Effector memory CD4-positive, alpha-beta T cell (primary cell): Measurements from ENCODE around the gene USP15.

Source experiments
- DNase-seq, 3 donors: peaks; one replicate each; pipeline ENCODE4 v3.0.0-alpha.2; 2020
- H3K27ac ChIP-seq: 2 replicates; pipeline ENCODE4 v1.7.0; 2013; ENCODE audit warnings: mild to moderate bottlenecking, low read length, moderate library complexity; ENCODE audit not compliant: insufficient read depth, poor library complexity, severe bottlenecking
- H3K27me3 ChIP-seq: replicated peaks from 2 replicates; pipeline ENCODE4 v1.7.0; 2013; ENCODE audit warnings: mild to moderate bottlenecking, low read length; ENCODE audit not compliant: insufficient read depth, control insufficient read depth, poor library complexity, severe bottlenecking
- H3K36me3 ChIP-seq: 2 replicates; pipeline ENCODE4 v1.7.0; 2013; ENCODE audit warnings: mild to moderate bottlenecking, low read length, moderate library complexity; ENCODE audit not compliant: control insufficient read depth, insufficient read depth
- H3K4me1 ChIP-seq: 2 replicates; pipeline ENCODE4 v1.7.0; 2013; ENCODE audit warnings: low read length, mild to moderate bottlenecking; ENCODE audit not compliant: control insufficient read depth, insufficient read depth, poor library complexity, severe bottlenecking
- H3K4me3 ChIP-seq: 2 replicates; pipeline ENCODE4 v1.7.0; 2013; ENCODE audit warnings: low read length, low read depth, mild to moderate bottlenecking; ENCODE audit not compliant: insufficient read depth, poor library complexity, severe bottlenecking
- H3K9me3 ChIP-seq: 2 replicates; pipeline ENCODE4 v1.7.0; 2013; ENCODE audit warnings: mild to moderate bottlenecking, low read length, moderate library complexity; ENCODE audit not compliant: control insufficient read depth
- total RNA-seq, 3 donors: gene quantifications; one replicate each; lab custom pipeline; 2026; lab: John Stamatoyannopoulos, UW

The USP15 gene
- 199 to 227 (median 218) reads per million in 3 donors for total RNA-seq

GRCh38 chr12:62259993-62260732, at the start of gene USP15:
USP15 (plus strand) TSS chr12:62260404; CDS start chr12:62260415, 11 bp downstream.
- no peaks in the 10 kb centered on the region for H3K9me3 ChIP-seq
- no peaks in the 10 kb centered on the region for H3K27me3 ChIP-seq
- H3K4me1 ChIP-seq, result peaks cover 4% of the 10 kb centered on the region
- H3K27ac ChIP-seq, result peak within 1 kb of the TSS; percentile 98
- peak within 1 kb of the TSS; percentile 95 for H3K4me3 ChIP-seq
- peaks cover 4% of the 10 kb centered on the region for H3K36me3 ChIP-seq
- DNase-seq, result peak; percentile 92 to 93 (median 92)

- Histone ChIP-seq H3K27me3 (no peaks in the 10 kb centered on the region), H3K27ac (no peak overlapping the region), H3K9me3 (no peaks in the 10 kb centered on the region), H3K36me3 (no peaks in the 10 kb centered on the region), H3K4me3 (no peak overlapping the region), H3K4me1 (no peaks in the 10 kb centered on the region)
- DNase-seq, result no peak
Observed at GRCh38 chr12:62210422-62210821, 49.8 kb upstream of the USP15 start.

DNA sequence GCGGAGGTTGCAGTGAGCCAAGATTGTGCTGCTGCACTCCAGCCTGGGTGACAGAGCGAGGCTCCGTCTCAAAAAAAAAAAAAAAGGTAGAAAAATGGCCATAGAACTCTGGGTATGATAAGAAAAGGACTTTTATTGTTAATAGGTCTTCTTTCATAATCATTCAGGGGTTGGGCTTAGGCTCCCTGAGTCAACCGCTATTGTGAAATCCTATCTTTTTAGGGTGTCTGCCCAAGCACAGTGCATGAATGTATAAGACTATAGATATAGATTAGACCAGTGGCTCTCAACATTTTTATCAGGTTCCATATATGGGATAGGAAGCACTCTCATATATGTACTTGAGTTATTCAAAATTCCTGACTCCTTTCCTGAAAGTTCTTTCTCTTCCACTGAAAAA, 48.7 kb upstream of the USP15 start:
- H3K27me3 ChIP-seq, result no peaks in the 10 kb centered on the region
- no peaks in the 10 kb centered on the region for H3K9me3 ChIP-seq
- no peak overlapping the region for H3K27ac ChIP-seq
- no peak overlapping the region for H3K4me3 ChIP-seq
- no peaks in the 10 kb centered on the region for H3K4me1 ChIP-seq
- no peaks in the 10 kb centered on the region for H3K36me3 ChIP-seq
- no peak for DNase-seq

GRCh38 chr12:62214846-62215245, 45.4 kb upstream of the USP15 start:
- no peak for DNase-seq
- H3K36me3 ChIP-seq, result no peaks in the 10 kb centered on the region
- no peak overlapping the region for H3K27ac ChIP-seq
- no peaks in the 10 kb centered on the region for H3K9me3 ChIP-seq
- H3K27me3 ChIP-seq, result no peaks in the 10 kb centered on the region
- H3K4me1 ChIP-seq, result no peaks in the 10 kb centered on the region
- no peak overlapping the region for H3K4me3 ChIP-seq

DNA sequence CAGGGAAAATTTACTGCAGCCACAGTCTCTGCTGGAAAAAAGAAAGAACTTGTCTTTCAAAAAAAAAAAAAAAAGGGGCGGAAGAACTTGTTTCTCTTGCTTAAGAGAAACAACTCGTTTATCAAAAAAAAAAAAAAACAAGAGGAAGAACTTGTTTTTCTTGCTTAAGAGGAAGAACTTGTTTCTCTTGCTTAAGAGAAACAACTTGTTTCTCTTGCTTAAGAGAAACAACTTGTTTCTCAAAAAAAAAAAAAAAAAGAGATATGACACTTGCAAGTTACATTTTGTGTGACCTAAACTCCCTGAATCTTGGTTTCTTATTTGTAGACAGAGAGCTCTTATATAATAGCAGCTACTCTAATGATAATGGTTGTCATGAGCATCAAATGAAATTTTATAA, 44.7 kb upstream of the USP15 start:
- H3K27ac ChIP-seq, result no peak overlapping the region
- no peaks in the 10 kb centered on the region for H3K36me3 ChIP-seq
- no peaks in the 10 kb centered on the region for H3K27me3 ChIP-seq
- no peaks in the 10 kb centered on the region for H3K9me3 ChIP-seq
- H3K4me3 ChIP-seq, result no peak overlapping the region
- no peaks in the 10 kb centered on the region for H3K4me1 ChIP-seq
- DNase-seq, result no peak

DNA sequence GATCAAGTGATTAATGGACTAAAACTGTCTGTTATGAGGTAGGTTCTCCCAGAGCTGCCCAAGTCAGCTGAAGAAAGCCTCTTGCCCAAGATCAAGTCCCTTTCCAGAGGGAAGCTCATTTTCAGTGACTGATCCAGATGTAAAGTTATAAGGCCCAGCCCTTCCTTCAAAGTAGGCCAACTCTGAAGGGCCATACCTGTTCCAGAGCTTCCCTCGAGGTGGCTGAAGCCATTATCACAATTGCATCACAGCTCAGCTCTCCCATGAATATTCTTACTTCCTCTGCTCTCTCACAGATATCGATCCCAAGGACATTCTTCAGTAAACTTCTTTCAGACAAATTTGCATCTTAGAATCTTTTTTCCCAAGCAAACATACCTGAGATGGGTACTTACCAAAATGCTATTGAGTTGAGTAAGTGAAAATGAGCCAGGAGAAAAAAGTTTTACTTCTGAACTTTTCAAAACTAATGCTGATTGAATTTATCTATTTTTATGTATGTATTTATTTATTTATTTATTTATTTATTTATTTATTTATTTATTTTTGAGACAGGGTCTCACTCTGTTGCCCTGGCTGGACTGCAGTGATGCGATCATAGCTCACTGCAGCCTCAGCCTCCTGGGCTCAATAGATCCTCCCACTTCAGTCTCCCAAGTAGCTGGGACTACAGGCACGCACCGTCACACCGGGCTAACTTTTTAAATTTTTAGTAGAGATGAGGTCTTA, 42.6 kb upstream of the USP15 start:
- Histone ChIP-seq H3K27ac (no peak overlapping the region), H3K4me3 (no peak overlapping the region), H3K4me1 (no peaks in the 10 kb centered on the region), H3K9me3 (no peaks in the 10 kb centered on the region), H3K36me3 (no peaks in the 10 kb centered on the region), H3K27me3 (no peaks in the 10 kb centered on the region)
- DNase-seq, result no peak

DNA sequence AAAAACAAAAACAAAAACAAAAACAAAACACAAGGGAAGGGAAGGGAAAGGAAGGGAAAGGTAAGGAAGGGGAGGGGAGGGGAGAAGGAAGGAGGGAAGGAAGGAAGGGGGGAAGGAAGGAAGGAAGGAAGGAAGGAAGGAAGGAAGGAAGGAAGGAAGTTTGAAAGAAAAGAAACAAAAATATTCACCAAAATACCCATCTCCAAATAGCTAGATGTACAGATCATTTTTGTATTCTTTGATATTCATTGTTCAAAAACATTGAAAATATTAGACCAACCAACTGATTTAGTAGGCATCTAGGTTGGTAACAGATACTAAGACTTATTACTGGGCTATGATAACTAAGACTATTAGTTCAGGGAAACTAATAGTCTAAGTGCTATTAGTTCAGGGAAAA, 39.1 kb upstream of the USP15 start:
- H3K9me3 ChIP-seq, result no peaks in the 10 kb centered on the region
- H3K27me3 ChIP-seq, result no peaks in the 10 kb centered on the region
- H3K36me3 ChIP-seq, result no peaks in the 10 kb centered on the region
- DNase-seq, result no peak
- H3K27ac ChIP-seq, result no peak overlapping the region
- no peak overlapping the region for H3K4me3 ChIP-seq
- H3K4me1 ChIP-seq, result no peaks in the 10 kb centered on the region

GRCh38 chr12:62224601-62225000, 35.6 kb upstream of the USP15 start:
- Histone ChIP-seq H3K36me3 (no peaks in the 10 kb centered on the region), H3K4me3 (no peak overlapping the region), H3K4me1 (no peaks in the 10 kb centered on the region), H3K27me3 (no peaks in the 10 kb centered on the region), H3K9me3 (no peaks in the 10 kb centered on the region), H3K27ac (no peak overlapping the region)
- DNase-seq, result no peak

DNA sequence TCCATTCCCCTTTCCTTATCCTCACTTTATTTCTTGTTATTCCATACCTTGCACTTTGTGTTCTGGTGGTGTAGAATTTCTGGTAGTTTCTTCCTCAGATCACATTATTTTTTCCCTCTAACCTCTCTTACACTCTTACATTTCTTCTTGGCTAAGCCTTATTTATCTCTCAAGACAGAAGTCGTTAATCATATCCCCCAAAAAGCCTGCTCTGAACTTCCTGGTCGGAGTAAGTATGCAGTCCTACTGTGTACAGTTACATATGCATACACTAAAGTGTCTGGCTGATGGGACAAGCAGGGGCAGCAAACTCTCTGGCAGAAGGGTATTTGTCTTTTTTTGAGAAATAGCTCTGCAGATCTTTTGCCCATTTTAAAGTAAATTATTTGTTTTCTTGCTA, 33.1 kb upstream of the USP15 start:
- Histone ChIP-seq H3K4me3 (no peak overlapping the region), H3K27me3 (no peaks in the 10 kb centered on the region), H3K4me1 (no peaks in the 10 kb centered on the region), H3K36me3 (no peaks in the 10 kb centered on the region), H3K9me3 (no peaks in the 10 kb centered on the region), H3K27ac (no peak overlapping the region)
- no peak for DNase-seq

GRCh38 chr12:62230652-62231051, 29.6 kb upstream of the USP15 start:
- no peak for DNase-seq
- Histone ChIP-seq H3K4me1 (no peaks in the 10 kb centered on the region), H3K27ac (no peak overlapping the region), H3K9me3 (no peaks in the 10 kb centered on the region), H3K36me3 (no peaks in the 10 kb centered on the region), H3K4me3 (no peak overlapping the region), H3K27me3 (no peaks in the 10 kb centered on the region)
